HPDE6-E6E7 (cell line): ENCODE measurements around the gene MUC2.

ENCODE experiments used
- DNase-seq: peaks from one replicate; pipeline ENCODE4 v3.0.0; 2011; ENCODE audit warnings: missing footprints; ENCODE audit errors: extremely low spot score

Gene MUC2

GRCh38 chr11:1087961-1088926 is 13.6 kb downstream of the MUC2 start:
- no peak for DNase-seq

DNA sequence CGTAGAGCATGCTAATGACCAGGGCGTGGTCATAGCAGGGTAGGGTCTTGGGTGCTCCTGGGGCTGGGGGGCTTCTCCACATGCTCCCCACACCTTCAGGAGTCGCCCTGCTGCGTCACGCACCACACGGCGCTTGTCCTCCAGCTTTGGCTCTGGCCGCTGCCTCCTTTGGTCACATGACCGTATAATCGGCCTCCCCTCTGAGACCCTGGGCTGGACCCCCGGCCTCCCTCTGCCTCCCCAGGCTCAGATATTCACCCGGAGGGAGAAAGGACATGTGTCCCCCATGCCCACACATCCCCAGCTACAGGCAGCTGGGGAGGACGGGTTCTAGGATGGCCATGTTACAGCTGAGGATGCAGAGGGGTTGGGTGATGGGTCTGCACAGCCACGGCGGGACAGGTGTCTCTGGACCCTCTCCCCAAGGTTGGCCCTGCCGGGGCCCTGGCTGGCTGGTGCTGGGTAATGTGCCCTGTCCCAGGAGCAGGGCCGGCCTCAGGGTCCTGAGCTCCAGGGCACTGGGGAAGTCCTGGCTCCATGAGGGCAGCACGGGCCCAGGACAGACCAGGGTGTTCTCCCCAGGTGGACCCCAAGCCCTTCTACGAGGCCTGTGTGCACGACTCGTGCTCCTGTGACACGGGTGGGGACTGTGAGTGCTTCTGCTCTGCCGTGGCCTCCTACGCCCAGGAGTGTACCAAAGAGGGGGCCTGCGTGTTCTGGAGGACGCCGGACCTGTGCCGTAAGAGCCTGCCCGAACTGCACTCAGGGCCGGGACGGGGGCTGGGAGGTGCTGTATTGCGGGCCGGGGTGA is 14.5 kb downstream of the MUC2 start:
- DNase-seq, result no peak

DNA sequence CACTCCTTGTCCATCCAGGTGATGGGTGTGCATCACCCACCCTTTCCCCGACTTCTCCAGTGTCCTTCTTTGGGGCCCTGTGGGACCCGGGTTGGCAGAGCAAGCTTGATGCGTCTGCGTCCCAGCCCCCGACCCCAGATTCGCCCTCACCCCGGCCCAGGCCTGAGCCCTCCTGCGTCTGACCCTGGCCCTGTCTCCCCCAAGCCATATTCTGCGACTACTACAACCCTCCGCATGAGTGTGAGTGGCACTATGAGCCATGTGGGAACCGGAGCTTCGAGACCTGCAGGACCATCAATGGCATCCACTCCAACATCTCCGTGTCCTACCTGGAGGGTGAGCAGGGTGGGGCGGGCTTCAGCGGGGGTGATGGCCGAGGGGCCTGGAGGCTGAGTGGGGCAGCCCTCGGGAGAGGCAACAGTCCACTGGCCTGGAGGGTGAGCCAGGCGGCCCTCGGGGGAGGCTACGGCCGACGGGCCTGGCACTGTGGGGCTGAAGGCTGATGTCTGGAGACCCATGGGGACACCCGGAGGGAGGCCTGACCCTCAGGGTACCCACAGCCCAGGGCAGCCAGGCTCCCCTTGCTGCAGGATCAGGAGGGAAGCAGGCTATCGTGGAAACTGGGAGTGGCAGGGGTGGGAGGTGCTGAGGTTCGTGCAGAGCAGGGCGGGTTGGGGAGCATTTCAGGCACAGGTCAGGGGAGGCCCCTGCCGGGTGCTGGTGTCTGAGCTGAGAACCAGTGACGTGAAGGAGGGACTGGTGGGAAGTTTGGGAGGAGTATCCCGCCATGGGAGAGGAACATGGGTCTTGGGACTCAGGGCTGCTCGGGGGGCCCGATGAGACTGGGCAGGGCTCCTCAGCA is 15.3 kb downstream of the MUC2 start:
- DNase-seq, result no peak

DNA sequence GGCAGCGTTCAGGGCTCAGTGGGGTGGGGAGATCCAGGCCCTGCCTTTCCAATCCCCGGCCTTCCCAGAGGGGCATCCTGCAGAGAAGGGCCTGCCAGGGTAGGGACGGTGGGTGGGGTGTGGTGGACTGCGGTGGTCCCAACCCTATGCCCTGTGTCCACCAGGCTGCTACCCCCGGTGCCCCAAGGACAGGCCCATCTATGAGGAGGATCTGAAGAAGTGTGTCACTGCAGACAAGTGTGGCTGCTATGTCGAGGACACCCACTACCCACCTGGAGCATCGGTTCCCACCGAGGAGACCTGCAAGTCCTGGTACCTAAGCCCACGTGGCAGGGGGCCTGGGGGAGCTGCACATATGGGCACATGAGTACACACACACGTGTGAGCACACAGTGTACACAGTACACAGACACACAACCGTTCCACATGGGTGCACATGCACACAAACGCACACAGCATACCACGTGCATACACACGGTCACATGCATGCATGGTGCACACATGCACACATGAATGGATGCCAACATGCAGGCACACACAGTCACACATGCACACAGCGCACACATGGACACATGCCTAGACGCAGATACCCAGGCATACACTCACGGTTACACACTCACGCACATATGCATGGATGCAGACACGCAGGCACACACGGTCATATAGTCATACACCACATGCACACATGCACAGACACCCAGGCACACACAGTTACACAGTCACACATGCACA is 16.1 kb downstream of the MUC2 start:
- no peak for DNase-seq

- no peak for DNase-seq
Observed at GRCh38 chr11:1091332-1092083, 16.8 kb downstream of the MUC2 start.

DNA sequence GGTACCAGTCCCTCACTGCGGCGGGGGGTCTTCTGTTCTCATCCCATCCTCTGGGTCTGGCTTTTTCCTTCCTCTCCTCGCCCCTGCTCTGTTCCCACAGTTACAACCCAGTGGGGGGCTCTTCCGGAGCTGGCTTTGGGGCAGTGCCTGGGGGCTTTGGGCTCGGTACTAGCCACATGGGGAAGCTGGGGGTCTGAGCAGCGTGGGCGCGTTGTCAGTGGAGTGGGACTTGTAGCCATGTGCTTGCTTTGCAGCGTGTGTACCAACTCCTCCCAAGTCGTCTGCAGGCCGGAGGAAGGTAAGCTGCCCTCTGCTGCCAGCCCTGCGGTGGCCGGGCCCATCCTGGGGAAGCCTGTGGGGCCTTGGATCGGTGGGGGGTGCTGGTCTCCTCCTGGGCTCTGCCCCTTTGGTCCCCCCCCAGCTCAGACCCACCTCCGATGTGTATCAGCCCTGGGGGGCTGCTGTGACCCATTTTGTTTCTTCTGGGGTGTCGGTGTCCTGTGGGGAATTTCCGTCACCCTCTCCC is 17.5 kb downstream of the MUC2 start:
- DNase-seq, result no peak

DNA sequence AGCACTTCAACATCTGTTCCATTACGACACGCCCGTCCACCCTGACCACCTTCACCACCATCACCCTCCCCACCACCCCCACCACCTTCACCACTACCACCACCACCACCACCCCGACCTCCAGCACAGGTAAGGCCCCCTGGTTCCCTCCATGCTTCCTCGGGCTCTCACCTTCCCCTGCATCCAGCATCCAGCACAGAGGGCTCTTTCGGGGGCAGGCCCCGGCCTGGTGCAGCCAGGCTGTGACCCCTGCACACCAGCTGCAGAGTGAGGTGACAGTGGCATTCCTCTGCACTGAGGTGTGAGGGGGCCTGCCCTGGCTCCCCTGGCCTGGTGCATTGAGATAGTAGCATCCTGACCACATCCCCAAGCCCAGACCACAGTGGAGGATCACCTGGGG is 18.2 kb downstream of the MUC2 start:
- no peak for DNase-seq

DNA sequence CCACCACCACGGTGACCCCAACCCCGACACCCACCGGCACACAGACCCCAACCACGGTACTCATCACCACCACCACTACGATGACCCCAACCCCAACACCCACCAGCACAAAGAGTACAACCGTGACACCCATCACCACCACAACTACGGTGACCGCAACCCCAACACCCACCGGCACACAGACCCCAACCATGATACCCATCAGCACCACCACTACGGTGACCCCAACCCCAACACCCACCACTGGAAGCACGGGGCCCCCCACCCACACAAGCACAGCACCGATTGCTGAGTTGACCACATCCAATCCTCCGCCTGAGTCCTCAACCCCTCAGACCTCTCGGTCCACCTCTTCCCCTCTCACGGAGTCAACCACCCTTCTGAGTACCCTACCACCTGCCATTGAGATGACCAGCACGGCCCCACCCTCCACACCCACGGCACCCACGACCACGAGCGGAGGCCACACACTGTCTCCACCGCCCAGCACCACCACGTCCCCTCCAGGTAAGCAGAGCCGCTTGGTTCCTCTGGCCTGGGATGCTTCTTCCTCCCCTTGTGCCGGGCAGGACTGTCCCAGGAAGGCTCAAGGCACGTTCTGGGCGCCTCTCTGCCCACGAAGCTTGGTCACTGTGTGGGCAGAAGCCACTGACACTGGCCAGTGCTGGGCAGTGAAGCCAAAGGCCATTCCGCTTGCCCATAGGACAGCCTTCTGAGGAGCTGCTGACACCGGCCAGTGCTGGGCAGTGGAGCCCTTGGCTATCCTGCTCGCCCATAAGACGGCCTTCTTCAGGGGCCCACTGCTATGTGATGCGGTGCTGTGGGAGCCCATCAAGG is 25.1 kb downstream of the MUC2 start:
- no peak for DNase-seq

- no peak for DNase-seq
Observed at GRCh38 chr11:1100417-1101245, 26.0 kb downstream of the MUC2 start.

DNA sequence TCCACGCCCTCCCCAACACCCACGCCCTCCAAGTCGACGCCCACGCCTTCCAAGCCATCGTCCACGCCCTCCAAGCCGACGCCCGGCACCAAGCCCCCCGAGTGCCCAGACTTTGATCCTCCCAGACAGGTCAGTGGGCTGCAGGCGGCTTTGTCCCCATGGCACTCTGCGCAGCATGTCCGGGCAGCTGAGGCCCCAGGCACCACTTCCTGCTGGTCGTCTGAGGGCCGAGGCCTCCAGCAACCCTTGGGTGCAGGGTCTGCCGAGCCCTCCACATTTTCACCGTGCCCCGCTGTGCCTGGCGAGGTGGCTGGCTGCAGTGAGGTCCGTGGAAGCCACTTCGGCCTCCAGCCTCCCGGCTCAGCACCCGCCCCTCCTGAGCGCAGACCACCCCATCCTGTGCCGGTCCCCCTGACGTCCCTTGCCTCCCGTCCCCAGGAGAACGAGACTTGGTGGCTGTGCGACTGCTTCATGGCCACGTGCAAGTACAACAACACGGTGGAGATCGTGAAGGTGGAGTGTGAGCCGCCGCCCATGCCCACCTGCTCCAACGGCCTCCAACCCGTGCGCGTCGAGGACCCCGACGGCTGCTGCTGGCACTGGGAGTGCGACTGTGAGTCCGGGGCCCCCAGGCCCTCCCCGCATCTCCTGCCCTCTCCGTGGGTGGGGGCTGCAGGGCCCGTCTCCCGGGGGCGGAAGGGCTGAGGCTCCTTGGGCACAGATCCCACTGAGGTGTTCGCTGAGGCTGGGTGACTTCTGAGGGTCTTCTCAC is 26.8 kb downstream of the MUC2 start:
- DNase-seq, result no peak

- DNase-seq, result no peak
Observed at GRCh38 chr11:1102221-1102971, 27.7 kb downstream of the MUC2 start.

GRCh38 chr11:1102996-1103395 is 28.3 kb downstream of the MUC2 start:
- DNase-seq, result no peak

GRCh38 chr11:1103401-1104360 is 29.0 kb downstream of the MUC2 start:
- DNase-seq, result no peak

- no peak for DNase-seq
Observed at GRCh38 chr11:1104411-1105182, 29.9 kb downstream of the MUC2 start.

- no peak for DNase-seq
Observed at GRCh38 chr11:1105183-1105565, 30.5 kb downstream of the MUC2 start.
